ENCODE measurements around the gene C1QL1. TPM values are rescaled to one million over a fixed set of nuclear protein-coding genes. Genes with fewer than 3 reads are reported as not detected.

Gene C1QL1
- total and polyA plus RNA-seq, 2 of the 13 experiments (the other 11 are each of a cell fraction or from before 2014, with no cell fraction given), result 0.11 TPM

GRCh38 chr17:44935116-44935515 lies 33.0 kb downstream of the C1QL1 start:
- intact Hi-C loops (cut with micrococcal nuclease; ENCODE audit: unreplicated experiment), result no loop called here
- Histone ChIP-seq H2AFZ (ENCODE audit: low read length) (no peak overlapping the region), H3K4me3 (replicated peaks in 1 of 3; ENCODE audit: insufficient read depth in 1 of 3, low read depth in 2 of 3, low read length in 3 of 3) (no peak overlapping the region), H3K27me3 (ENCODE audit: control insufficient read depth in 1 of 2, insufficient read depth in 2 of 2, low read length in 2 of 2) (no peaks in the 10 kb centered on the region), H3K4me2 (ENCODE audit: low read depth, low read length) (no peak overlapping the region), H3K9ac (ENCODE audit: insufficient read depth, low read depth, low read length) (no peak overlapping the region), H4K20me1 (ENCODE audit: insufficient read depth, low read length) (no peaks in the 10 kb centered on the region), H3K9me3 (ENCODE audit: low read length) (no peaks in the 10 kb centered on the region), H3K27ac (ENCODE audit: extremely low read length, insufficient read depth, low read length) (no peak overlapping the region), H3K36me3 (replicated peaks in 1 of 2; ENCODE audit: control insufficient read depth in 1 of 2, insufficient read depth in 2 of 2, low read length in 2 of 2) (peaks cover 37 to 62% of the 10 kb centered on the region in 2 experiments), H3K4me1 (ENCODE audit: insufficient read depth, low read length) (peaks cover 3% of the 10 kb centered on the region), H3K79me2 (ENCODE audit: insufficient read depth, low read length) (peaks cover 8% of the 10 kb centered on the region)
- BruUV-seq (replicated peaks), result no TSS peak
- CTCF ChIA-PET (ENCODE audit: low intra/inter-chr PET ratio, low total read pairs), result no interaction called here
- POLR2A ChIA-PET, result no interaction called here
- TF ChIP-seq AGO2 (optimal IDR thresholded peaks at IDR 0.05; ENCODE audit: low read depth, low read length) (peak; percentile 52), SALL2 (CRISPR knock-in tag; IDR thresholded peaks at IDR 0.05) (no peak), ZBTB1 (CRISPR knock-in tag; IDR thresholded peaks at IDR 0.05; ENCODE audit: borderline replicate concordance) (no peak), RCOR2 (CRISPR knock-in tag; IDR thresholded peaks at IDR 0.05) (no peak), ZNF687 (CRISPR knock-in tag; IDR thresholded peaks at IDR 0.05) (0 out of 2 replicates have a peak, but pooled peaks have one; percentile 4)
- ATAC-seq (no peak), FAIRE-seq (no peak), DNase-seq (ENCODE audit: low spot score) (no peak)
- in situ Hi-C loops (cut with HindIII; ENCODE audit: extremely low pct_ligation_motif_present, low pct_unique_long_range_greater_than_20kb), result no loop called here
- 93% methylated on average over 8 of the region's 9 CpGs for WGBS (ENCODE audit: low lambda C conversion rate)

Data from HepG2 (cell line).